HepG2 (cell line): ENCODE measurements around the gene RCAN2. TPM values are rescaled to one million over a fixed set of nuclear protein-coding genes. Genes with fewer than 3 reads are reported as not detected.

Source experiments
- AGO2 ChIP-seq: fragments of 200-400 bp; formaldehyde crosslinking; optimal IDR thresholded peaks from 2 replicates; pipeline ENCODE3; 2017; ENCODE audit warnings: mild to moderate bottlenecking, low read depth, low read length, moderate library complexity
- ATF1 ChIP-seq: IDR thresholded peaks from 2 replicates; pipeline ENCODE4 v1.6.1; 2016; ENCODE audit warnings: mild to moderate bottlenecking, control low read depth
- CHD2 ChIP-seq: IDR thresholded peaks from 2 replicates; pipeline ENCODE4 v1.6.1; 2011; ENCODE audit warnings: low read depth, low read length, improper control_type of control experiment
- GABPA ChIP-seq, 2 experiments: IDR thresholded peaks; 2 replicates each; pipeline ENCODE4 v1.6.1; 2011 to 2016; ENCODE audit warnings: low read depth in 2 of 2, low read length in 1 of 2, missing biosample characterization in 1 of 2, missing genetic modification characterization in 1 of 2
- HNF4A ChIP-seq: sonication (generic); formaldehyde crosslinking; IDR thresholded peaks from 2 replicates; pipeline ENCODE4 v1.4.0; 2020; ENCODE audit warnings: missing genetic modification reagents
- NCOA2 ChIP-seq: sonication (generic); formaldehyde crosslinking; IDR thresholded peaks from 2 replicates; pipeline ENCODE4 v1.8.0; 2022; ENCODE audit warnings: inconsistent platforms
- PCBP1 ChIP-seq: fragments of 200-400 bp; formaldehyde crosslinking; IDR thresholded peaks from 2 replicates; pipeline ENCODE4 v1.6.1; 2017; ENCODE audit warnings: mild to moderate bottlenecking, low read depth, low read length, borderline replicate concordance
- SIX4 ChIP-seq: sonication (generic); formaldehyde crosslinking; IDR thresholded peaks from 2 replicates; pipeline ENCODE4 v1.4.0; 2020; ENCODE audit warnings: missing genetic modification reagents
- ZNF660 ChIP-seq: sonication (generic); formaldehyde crosslinking; IDR thresholded peaks from 2 replicates; pipeline ENCODE4 v1.5.1; 2020; ENCODE audit warnings: mild to moderate bottlenecking, low read depth, missing genetic modification reagents, borderline replicate concordance
- ZNF670 ChIP-seq: sonication (generic); formaldehyde crosslinking; IDR thresholded peaks from 2 replicates; pipeline ENCODE4 v1.8.0; 2022; ENCODE audit warnings: mild to moderate bottlenecking, missing genetic modification reagents, borderline replicate concordance
- ZNF672 ChIP-seq: sonication (generic); formaldehyde crosslinking; IDR thresholded peaks from 2 replicates; pipeline ENCODE4 v1.8.1; 2022; ENCODE audit warnings: missing genetic modification reagents
- polyA plus RNA-seq, 8 experiments: library from polyadenylated mRNA; depleted of rRNA in 3 of 8; stranded (reverse) in 7 of 8; unstranded in 1 of 8; fragments of >200 nt; fragmentation: Illumina TruSeq in 4 of 8; extraction: Trizol in 4 of 8; gene quantifications; 2 replicates each; pipeline versions ENCODE4 v1.2.1 to v1.2.3, GENCODE V29; 2011 to 2016; ENCODE audit warnings: low read depth in 4 of 8, missing spikeins in 1 of 8, mixed read lengths in 1 of 8; ENCODE audit not compliant: insufficient read depth in 1 of 8
- total RNA-seq, 5 experiments: library from RNA; depleted of rRNA; stranded (reverse); fragments of >200 nt; fragmentation: Illumina TruSeq; extraction: Trizol; gene quantifications; 2 replicates each; pipeline ENCODE4 v1.2.3, GENCODE V29; 2016; ENCODE audit warnings: low read depth in 1 of 5
- TF ChIP-seq, protein P1 (sequence below), 2 experiments: IDR thresholded peaks; 2 replicates each; pipeline ENCODE4 v1.6.1; 2011 to 2012; ENCODE audit warnings: low read length in 2 of 2, borderline replicate concordance in 1 of 2, low read depth in 1 of 2, mild to moderate bottlenecking in 1 of 2, moderate library complexity in 1 of 2
- TF ChIP-seq, protein P2 (sequence below): sonication (generic); formaldehyde crosslinking; IDR thresholded peaks from 2 replicates; pipeline ENCODE4 v1.5.0; 2020; ENCODE audit warnings: mild to moderate bottlenecking, missing genetic modification reagents

The RCAN2 gene
- total and polyA plus RNA-seq, 2 of the 13 experiments (the other 11 are each of a cell fraction or from before 2014, with no cell fraction given), result not detected

DNA sequence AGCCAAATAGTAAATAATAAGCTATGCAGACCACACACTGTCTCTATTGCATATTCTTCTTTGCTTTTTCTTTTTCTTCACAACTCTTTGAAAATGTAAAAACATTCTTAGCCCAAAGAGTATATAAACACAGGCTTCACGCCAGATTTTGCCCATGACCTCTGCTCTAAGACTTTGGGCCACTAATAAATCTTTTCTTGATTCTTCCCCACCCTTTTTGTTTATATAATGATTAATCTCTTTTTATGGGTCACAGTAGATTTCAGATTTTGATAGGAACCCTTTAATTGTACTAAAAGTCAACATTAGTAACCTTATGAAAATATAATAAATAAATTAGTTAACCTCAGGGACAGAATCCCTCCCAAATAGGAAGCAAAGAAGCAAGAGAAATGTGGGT lies 304.7 kb downstream of the RCAN2 start (continued):
- TF ChIP-seq GABPA (IDR thresholded peaks at IDR 0.05; ENCODE audit: low read depth, low read length) (no peak), GABPA (CRISPR knock-in tag; IDR thresholded peaks at IDR 0.05; ENCODE audit: low read depth) (no peak), SIX4 (CRISPR knock-in tag) (no peak), ZNF660 (CRISPR knock-in tag) (no peak), NCOA2 (CRISPR knock-in tag) (no peak), PCBP1 (no peak), HNF4A (no peak), CHD2 (no peak), ZNF670 (CRISPR knock-in tag) (no peak), AGO2 (no peak), ATF1 (CRISPR knock-in tag) (no peak), ZNF672 (CRISPR knock-in tag) (no peak)
- TF ChIP-seq, protein P1, sequence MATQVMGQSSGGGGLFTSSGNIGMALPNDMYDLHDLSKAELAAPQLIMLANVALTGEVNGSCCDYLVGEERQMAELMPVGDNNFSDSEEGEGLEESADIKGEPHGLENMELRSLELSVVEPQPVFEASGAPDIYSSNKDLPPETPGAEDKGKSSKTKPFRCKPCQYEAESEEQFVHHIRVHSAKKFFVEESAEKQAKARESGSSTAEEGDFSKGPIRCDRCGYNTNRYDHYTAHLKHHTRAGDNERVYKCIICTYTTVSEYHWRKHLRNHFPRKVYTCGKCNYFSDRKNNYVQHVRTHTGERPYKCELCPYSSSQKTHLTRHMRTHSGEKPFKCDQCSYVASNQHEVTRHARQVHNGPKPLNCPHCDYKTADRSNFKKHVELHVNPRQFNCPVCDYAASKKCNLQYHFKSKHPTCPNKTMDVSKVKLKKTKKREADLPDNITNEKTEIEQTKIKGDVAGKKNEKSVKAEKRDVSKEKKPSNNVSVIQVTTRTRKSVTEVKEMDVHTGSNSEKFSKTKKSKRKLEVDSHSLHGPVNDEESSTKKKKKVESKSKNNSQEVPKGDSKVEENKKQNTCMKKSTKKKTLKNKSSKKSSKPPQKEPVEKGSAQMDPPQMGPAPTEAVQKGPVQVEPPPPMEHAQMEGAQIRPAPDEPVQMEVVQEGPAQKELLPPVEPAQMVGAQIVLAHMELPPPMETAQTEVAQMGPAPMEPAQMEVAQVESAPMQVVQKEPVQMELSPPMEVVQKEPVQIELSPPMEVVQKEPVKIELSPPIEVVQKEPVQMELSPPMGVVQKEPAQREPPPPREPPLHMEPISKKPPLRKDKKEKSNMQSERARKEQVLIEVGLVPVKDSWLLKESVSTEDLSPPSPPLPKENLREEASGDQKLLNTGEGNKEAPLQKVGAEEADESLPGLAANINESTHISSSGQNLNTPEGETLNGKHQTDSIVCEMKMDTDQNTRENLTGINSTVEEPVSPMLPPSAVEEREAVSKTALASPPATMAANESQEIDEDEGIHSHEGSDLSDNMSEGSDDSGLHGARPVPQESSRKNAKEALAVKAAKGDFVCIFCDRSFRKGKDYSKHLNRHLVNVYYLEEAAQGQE (IDR thresholded peaks at IDR 0.05; ENCODE audit: borderline replicate concordance in 1 of 2, low read depth in 1 of 2, low read length in 2 of 2), result no peak
- TF ChIP-seq, protein P2, sequence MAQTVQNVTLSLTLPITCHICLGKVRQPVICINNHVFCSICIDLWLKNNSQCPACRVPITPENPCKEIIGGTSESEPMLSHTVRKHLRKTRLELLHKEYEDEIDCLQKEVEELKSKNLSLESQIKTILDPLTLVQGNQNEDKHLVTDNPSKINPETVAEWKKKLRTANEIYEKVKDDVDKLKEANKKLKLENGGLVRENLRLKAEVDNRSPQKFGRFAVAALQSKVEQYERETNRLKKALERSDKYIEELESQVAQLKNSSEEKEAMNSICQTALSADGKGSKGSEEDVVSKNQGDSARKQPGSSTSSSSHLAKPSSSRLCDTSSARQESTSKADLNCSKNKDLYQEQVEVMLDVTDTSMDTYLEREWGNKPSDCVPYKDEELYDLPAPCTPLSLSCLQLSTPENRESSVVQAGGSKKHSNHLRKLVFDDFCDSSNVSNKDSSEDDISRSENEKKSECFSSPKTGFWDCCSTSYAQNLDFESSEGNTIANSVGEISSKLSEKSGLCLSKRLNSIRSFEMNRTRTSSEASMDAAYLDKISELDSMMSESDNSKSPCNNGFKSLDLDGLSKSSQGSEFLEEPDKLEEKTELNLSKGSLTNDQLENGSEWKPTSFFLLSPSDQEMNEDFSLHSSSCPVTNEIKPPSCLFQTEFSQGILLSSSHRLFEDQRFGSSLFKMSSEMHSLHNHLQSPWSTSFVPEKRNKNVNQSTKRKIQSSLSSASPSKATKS (CRISPR knock-in tag), result no peak
- TF ChIP-seq, all 625 proteins: peak for 0
